Bronchial epithelial cell (primary cell): ENCODE measurements around the gene ACTN2. TPM values are rescaled to one million over a fixed set of nuclear protein-coding genes. Genes with fewer than 3 reads are reported as not detected.

ENCODE experiments used
- DNase-seq: peaks from one replicate; pipeline ENCODE4 v3.0.0-alpha.2; 2010; ENCODE audit warnings: low read depth
- FAIRE-seq: peaks from 2 replicates; lab custom pipeline; 2011; peaks lifted over from hg19 to GRCh38; lab: Jason Lieb, UNC
- H3K27me3 ChIP-seq: 2 replicates; pipeline ENCODE4 v1.5.1; 2011; ENCODE audit warnings: low read length; ENCODE audit not compliant: control insufficient read depth, insufficient read depth
- H3K36me3 ChIP-seq: 2 replicates; pipeline ENCODE4 v1.5.1; 2011; ENCODE audit warnings: low read length; ENCODE audit not compliant: control insufficient read depth, insufficient read depth
- H3K4me3 ChIP-seq: 2 replicates; pipeline ENCODE4 v1.5.1; 2011; ENCODE audit warnings: mild to moderate bottlenecking, low read depth, low read length, control low read depth
- total RNA-seq: library from RNA; depleted of rRNA; stranded (reverse); fragments of >200 nt; gene quantifications from 2 replicates; pipeline ENCODE4 v1.2.1, GENCODE V29; 2014
- TF ChIP-seq, protein P1 (sequence below): IDR thresholded peaks from 2 replicates; pipeline ENCODE4 v1.5.1; 2011; ENCODE audit warnings: mild to moderate bottlenecking, moderate library complexity, low read length, control low read depth, inconsistent platforms; ENCODE audit not compliant: insufficient read depth, severe bottlenecking

The ACTN2 gene
- total RNA-seq, 1 donor from 2014 or later, result 0.79 TPM

DNA sequence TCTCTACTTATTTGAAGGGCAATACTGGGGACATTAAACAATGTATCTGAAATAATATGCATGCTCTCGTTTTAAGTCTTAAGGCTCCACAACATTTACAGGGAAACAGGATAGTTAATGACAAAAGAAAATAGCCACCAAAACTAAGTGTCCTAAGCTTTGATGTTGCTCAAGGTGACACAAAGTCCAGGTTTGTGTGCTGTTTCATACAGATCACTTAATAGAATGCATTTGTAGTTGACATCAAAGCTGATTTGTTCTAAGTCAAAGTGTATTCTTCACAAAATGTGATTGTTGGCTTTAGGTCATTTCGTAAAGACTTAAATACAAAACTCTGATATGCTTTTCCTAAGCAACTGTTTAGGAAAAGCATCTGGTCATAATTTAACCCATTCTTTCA is 71.3 kb downstream of the ACTN2 start:
- TF ChIP-seq, protein P1, sequence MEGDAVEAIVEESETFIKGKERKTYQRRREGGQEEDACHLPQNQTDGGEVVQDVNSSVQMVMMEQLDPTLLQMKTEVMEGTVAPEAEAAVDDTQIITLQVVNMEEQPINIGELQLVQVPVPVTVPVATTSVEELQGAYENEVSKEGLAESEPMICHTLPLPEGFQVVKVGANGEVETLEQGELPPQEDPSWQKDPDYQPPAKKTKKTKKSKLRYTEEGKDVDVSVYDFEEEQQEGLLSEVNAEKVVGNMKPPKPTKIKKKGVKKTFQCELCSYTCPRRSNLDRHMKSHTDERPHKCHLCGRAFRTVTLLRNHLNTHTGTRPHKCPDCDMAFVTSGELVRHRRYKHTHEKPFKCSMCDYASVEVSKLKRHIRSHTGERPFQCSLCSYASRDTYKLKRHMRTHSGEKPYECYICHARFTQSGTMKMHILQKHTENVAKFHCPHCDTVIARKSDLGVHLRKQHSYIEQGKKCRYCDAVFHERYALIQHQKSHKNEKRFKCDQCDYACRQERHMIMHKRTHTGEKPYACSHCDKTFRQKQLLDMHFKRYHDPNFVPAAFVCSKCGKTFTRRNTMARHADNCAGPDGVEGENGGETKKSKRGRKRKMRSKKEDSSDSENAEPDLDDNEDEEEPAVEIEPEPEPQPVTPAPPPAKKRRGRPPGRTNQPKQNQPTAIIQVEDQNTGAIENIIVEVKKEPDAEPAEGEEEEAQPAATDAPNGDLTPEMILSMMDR, result no peak
- Histone ChIP-seq H3K36me3 (no peaks in the 10 kb centered on the region), H3K4me3 (no peak overlapping the region), H3K27me3 (no peaks in the 10 kb centered on the region)
- FAIRE-seq (no peak), DNase-seq (no peak)

DNA sequence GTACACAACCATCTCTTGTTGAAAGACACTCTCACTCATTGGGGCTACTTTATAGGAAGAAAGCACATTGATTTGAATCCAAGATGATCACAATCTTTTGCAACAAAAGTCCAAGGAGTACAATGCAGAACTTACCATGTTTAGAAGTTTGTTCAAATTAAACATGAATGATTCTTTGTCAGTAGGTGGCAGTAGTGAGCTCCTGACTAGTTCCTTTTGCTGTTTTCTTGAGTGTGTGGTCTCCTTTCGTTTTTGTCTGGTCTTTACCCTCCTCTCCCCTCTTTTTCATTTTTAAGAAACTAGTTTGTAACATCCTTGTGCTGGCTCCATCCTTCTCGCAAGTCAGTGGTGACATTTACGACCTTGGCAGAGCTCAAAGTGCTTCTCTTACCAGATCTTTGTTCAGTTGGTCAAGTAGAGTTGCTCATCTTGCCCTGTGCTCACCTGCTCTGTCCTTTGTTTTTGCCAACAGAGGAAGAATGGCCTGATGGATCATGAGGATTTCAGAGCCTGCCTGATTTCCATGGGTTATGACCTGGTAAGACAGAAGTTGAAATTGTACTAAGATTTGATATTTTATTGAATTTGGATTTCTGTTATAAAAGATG is 73.1 kb downstream of the ACTN2 start:
- TF ChIP-seq, protein P1, result peak; percentile 72
- no peak overlapping the region for H3K4me3 ChIP-seq
- no peaks in the 10 kb centered on the region for H3K36me3 ChIP-seq
- FAIRE-seq (no peak), DNase-seq (peak; percentile 35)
- H3K27me3 ChIP-seq, result no peaks in the 10 kb centered on the region

DNA sequence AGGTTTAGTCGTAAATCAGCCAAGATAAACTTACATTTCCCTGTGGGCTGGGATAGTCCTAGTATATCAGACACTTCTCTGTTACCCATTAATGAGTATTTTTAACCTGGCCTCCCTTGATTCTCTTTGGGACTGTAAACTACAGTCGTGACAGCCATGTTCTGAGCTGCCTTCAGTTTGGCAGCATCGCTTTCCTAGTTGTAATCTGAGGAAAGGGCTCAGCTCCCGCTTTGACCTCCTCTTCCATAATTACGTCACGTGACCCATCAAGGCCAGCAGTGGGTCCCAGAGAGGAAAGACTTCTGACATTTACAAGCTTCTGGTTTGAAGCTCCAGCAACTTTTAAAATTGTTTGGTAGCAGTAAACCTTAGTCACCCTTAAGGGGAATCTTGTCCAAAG is 74.2 kb downstream of the ACTN2 start:
- Histone ChIP-seq H3K36me3 (no peaks in the 10 kb centered on the region), H3K4me3 (no peak overlapping the region), H3K27me3 (no peaks in the 10 kb centered on the region)
- DNase-seq (no peak), FAIRE-seq (no peak)
- TF ChIP-seq, protein P1, result no peak

DNA sequence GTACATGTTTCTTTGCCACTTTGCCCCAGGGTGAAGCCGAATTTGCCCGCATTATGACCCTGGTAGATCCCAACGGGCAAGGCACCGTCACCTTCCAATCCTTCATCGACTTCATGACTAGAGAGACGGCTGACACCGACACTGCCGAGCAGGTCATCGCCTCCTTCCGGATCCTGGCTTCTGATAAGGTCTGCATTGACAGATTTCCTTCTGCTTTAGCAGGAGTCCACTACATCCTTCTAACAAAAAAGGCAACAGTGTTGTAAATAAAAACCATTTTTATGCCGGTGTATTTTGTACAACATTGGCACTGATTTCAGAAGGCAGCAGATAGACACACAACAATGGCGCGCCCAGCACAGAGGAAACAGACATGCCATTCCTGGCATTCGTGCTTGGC is 74.7 kb downstream of the ACTN2 start:
- TF ChIP-seq, protein P1, result no peak

DNA sequence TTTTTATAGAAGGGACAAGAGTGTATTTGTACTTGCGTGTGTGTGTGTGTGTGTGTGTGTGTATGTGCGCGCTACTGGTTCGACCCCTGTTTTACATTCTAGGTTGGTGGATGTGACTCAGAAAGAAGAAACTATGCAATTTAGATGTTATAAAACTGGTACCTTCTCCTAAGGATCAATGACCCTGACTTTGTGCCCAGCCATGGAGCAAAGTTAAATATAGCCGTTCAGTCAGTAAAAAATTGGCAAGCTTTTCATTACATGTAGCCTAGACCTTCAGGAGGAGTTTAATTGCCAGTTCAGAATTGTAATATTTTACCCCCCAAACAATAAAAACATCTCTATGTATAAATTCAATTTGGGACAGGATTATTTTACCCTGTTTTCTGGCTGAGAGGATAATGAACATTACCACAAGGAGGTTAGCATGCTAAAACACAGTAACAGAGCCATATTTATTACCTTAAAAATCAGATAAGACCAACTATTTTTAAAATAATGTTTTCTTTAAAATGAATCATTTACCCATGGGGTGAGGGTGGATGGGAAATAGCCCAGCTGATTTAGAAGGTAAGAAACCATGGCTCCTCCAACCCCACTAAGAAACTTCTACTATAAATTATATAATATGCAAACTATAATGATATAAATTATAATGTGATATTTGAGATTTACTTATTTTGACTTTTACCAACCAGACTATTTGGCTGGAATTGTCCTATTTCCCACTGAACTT is 75.3 kb downstream of the ACTN2 start:
- H3K27me3 ChIP-seq, result no peaks in the 10 kb centered on the region
- H3K36me3 ChIP-seq, result no peaks in the 10 kb centered on the region
- no peak overlapping the region for H3K4me3 ChIP-seq
- no peak for FAIRE-seq
- DNase-seq, result no peak
- TF ChIP-seq, protein P1, result no peak

More for the DNA sequence above, 74.7 kb downstream of the ACTN2 start:
- FAIRE-seq (no peak), DNase-seq (no peak)
- Histone ChIP-seq H3K27me3 (no peaks in the 10 kb centered on the region), H3K36me3 (no peaks in the 10 kb centered on the region), H3K4me3 (no peak overlapping the region)
